B cell (primary cell): ENCODE data around the gene ASXL2. TPM values are rescaled to one million over a fixed set of nuclear protein-coding genes. Genes with fewer than 3 reads are reported as not detected.

Source experiments
- ATAC-seq: fragments of 200-7000 bp; cut with Tn5 transposase; one replicate; pipeline ENCODE4 v1.10.0; 2021; ENCODE audit warnings: low read depth, mild to moderate bottlenecking, moderate number of reproducible peaks, moderate library complexity
- CTCF ChIA-PET: fragments of 350-600 bp; sonication (Branson Sonifier 250); formaldehyde crosslinking; loops from one replicate; lab custom pipeline; 2021; ENCODE audit warnings: antibody characterized with exemption, inconsistent platforms; lab: Charles Lee
- POLR2A ChIA-PET: fragments of 350-600 bp; sonication (Branson Sonifier 250); formaldehyde crosslinking; loops from one replicate; lab custom pipeline; 2021; ENCODE audit warnings: antibody characterized with exemption; lab: Charles Lee
- DNase-seq: peaks from one replicate; pipeline ENCODE4 v3.0.0; 2013
- H2AFZ ChIP-seq: 2 replicates; pipeline ENCODE4 v1.6.1; 2012; ENCODE audit warnings: mild to moderate bottlenecking, low read depth, low read length; ENCODE audit not compliant: insufficient read depth, poor library complexity, severe bottlenecking
- H3K27ac ChIP-seq, 2 donors: 1 replicate in 1 of 2; 2 replicates in 1 of 2; pipeline ENCODE4 v1.5.1; 2012 to 2013; ENCODE audit warnings: low read length in 2 of 2, mild to moderate bottlenecking in 2 of 2, moderate library complexity in 1 of 2
- H3K27me3 ChIP-seq, 4 experiments: fragments of 200-600 bp in 1 of 4; sonication (generic) in 1 of 4; replicated peaks in 1 of 4; 1 replicate in 2 of 4; 2 replicates in 2 of 4; pipeline versions ENCODE4 v1.6.1 to v1.7.0; 2013 to 2016; ENCODE audit warnings: low read length in 3 of 4, mild to moderate bottlenecking in 2 of 4, mixed read lengths in 1 of 4, moderate library complexity in 1 of 4; ENCODE audit not compliant: insufficient read depth in 4 of 4, control insufficient read depth in 3 of 4; ENCODE audit errors: control extremely low read depth in 1 of 4
- H3K36me3 ChIP-seq, 2 experiments: replicated peaks in 1 of 2; 1 replicate in 1 of 2; 2 replicates in 1 of 2; pipeline versions ENCODE4 v1.6.1 to v1.7.1; 2013; ENCODE audit warnings: low read length in 1 of 2; ENCODE audit not compliant: insufficient read depth in 2 of 2, control insufficient read depth in 1 of 2; ENCODE audit errors: control extremely low read depth in 1 of 2, extremely low read depth in 1 of 2
- H3K4me1 ChIP-seq, 2 donors: fragments of 200-600 bp in 1 of 2; sonication (generic) in 1 of 2; 1 replicate in 1 of 2; 2 replicates in 1 of 2; pipeline versions ENCODE4 v1.5.1 to v1.6.1; 2013 to 2017; ENCODE audit warnings: low read length in 2 of 2; ENCODE audit not compliant: control insufficient read depth in 2 of 2, insufficient read depth in 2 of 2
- H3K4me2 ChIP-seq: replicated peaks from 2 replicates; pipeline ENCODE3; 2012; ENCODE audit warnings: mild to moderate bottlenecking, low read depth, low read length; ENCODE audit not compliant: poor library complexity, severe bottlenecking
- H3K4me3 ChIP-seq, 5 experiments: fragments of 200-600 bp in 1 of 5; sonication (generic) in 1 of 5; 1 replicate in 3 of 5; 2 replicates in 2 of 5; pipeline versions ENCODE4 v1.5.1 to v1.7.0; 2011 to 2016; ENCODE audit warnings: low read length in 4 of 5, mild to moderate bottlenecking in 4 of 5, low read depth in 2 of 5, control low read depth in 1 of 5, moderate library complexity in 1 of 5; ENCODE audit not compliant: insufficient read depth in 1 of 5; ENCODE audit errors: control extremely low read depth in 1 of 5, extremely low read depth in 1 of 5
- H3K79me2 ChIP-seq: fragments of 200-600 bp; sonication (generic); one replicate; pipeline ENCODE4 v1.6.0; 2016; ENCODE audit warnings: low read length; ENCODE audit not compliant: control insufficient read depth, insufficient read depth
- H3K9ac ChIP-seq: fragments of 200-600 bp; sonication (generic); 2 replicates; pipeline ENCODE4 v1.6.1; 2017; ENCODE audit warnings: mild to moderate bottlenecking, low read length, moderate library complexity
- H3K9me3 ChIP-seq, 3 donors: one replicate each; pipeline versions ENCODE4 v1.6.1 to v1.7.1; 2013; ENCODE audit warnings: low read length in 2 of 3; ENCODE audit not compliant: control insufficient read depth in 2 of 3, insufficient read depth in 1 of 3; ENCODE audit errors: control extremely low read depth in 1 of 3
- H4K20me1 ChIP-seq: 2 replicates; pipeline ENCODE4 v1.6.0; 2012; ENCODE audit warnings: mild to moderate bottlenecking, low read length; ENCODE audit not compliant: insufficient read depth, control insufficient read depth, poor library complexity, severe bottlenecking
- H3K27ac Mint-ChIP-seq: one replicate; pipeline ENCODE4 v1.8.0; 2021; ENCODE audit warnings: mixed read lengths
- H3K27me3 Mint-ChIP-seq: one replicate; pipeline ENCODE4 v1.8.0; 2021; ENCODE audit warnings: mixed read lengths
- H3K4me1 Mint-ChIP-seq: one replicate; pipeline ENCODE4 v1.8.0; 2021; ENCODE audit warnings: mixed read lengths
- H3K4me3 Mint-ChIP-seq: one replicate; pipeline ENCODE4 v1.8.0; 2021; ENCODE audit warnings: mixed read lengths
- H3K9me3 Mint-ChIP-seq: one replicate; pipeline ENCODE4 v1.8.0; 2022; ENCODE audit warnings: mixed read lengths; ENCODE audit not compliant: insufficient read depth
- EZH2 ChIP-seq: IDR thresholded peaks from 2 replicates; pipeline ENCODE4 v1.6.1; 2012; ENCODE audit warnings: borderline replicate concordance, low read depth, mild to moderate bottlenecking, moderate library complexity, low read length; ENCODE audit not compliant: insufficient read depth, poor library complexity, severe bottlenecking
- WGBS: methylation state at CpG from one replicate; pipeline ENCODE4 v1.1.5; 2013; ENCODE audit warnings: missing lambda C conversion rate; ENCODE audit not compliant: insufficient coverage; 5-methylcytosine and 5-hydroxymethylcytosine counted together
- intact Hi-C: fragments of 100-400 bp; cut with micrococcal nuclease; formaldehyde crosslinking; loops from one replicate; pipeline ENCODE4 v1.10.0; 2022
- polyA plus RNA-seq: library from polyadenylated mRNA; depleted of rRNA; stranded (reverse); fragments of >200 nt; gene quantifications from 2 replicates; pipeline ENCODE4 v1.2.3, GENCODE V29; 2012
- total RNA-seq, 2 donors: library from RNA; stranded (reverse); fragments of 120-200 nt in 1 of 2; gene quantifications; 1 replicate in 1 of 2; 2 replicates in 1 of 2; pipeline versions ENCODE4 v1.2.3 to v1.2.4, GENCODE V29; 2013 to 2022
- TF ChIP-seq, protein P1 (sequence below): fragments of 200-600 bp; IDR thresholded peaks from one replicate; pipeline ENCODE4 v1.8.0; 2022; ENCODE audit warnings: antibody characterized with exemption, mild to moderate bottlenecking

The ASXL2 gene
- total and polyA plus RNA-seq, 2 donors (not counting 1 experiment from before 2014, with no cell fraction given), result 7.6 to 55.0 TPM

DNA sequence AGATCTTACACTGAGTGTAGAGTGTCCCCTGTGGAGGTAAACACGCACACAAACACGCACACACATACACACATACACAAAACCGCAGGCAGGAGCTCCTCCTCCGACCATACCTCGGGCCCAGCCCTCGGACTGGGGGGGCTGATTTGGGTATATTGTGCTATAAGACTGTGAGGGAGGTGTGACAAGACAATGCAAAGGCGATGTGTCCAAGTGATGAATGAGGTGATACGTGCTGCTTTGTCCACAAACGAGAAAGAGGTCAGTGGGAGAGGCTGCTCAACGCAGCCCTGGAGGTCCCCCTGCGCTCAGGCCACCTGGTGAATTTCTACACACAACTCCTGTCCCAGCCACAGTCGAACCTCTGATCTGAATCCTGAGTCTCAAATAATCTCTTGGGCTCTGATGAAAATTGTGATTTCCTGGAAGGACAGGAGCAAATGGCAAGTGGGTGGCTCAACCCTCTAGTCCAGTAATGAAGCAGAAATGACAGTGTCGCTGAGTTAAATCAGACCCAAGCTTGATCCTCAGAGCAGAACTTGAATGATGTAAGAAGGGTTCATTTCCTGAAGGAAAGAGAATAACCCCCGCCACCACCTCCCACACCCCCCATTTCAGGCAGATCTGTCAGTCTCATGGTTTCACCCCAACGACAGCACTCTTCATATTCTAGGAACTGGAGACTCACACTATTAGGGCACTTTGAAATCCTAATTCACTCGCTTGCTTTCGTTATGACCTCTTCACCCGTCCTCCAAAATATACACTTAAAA lies 48.9 kb upstream of the ASXL2 start:
- Mint-ChIP-seq H3K4me3 (no peak overlapping the region), H3K9me3 (no peaks in the 10 kb centered on the region), H3K27me3 (peaks cover 3% of the 10 kb centered on the region), H3K4me1 (no peaks in the 10 kb centered on the region), H3K27ac (no peak overlapping the region)
- intact Hi-C loops, result no loop called here
- Histone ChIP-seq H3K36me3 (no peaks in the 10 kb centered on the region), H3K4me2 (no peak overlapping the region), H3K27ac (no peak overlapping the region), H4K20me1 (no peaks in the 10 kb centered on the region), H3K4me1 (no peaks in the 10 kb centered on the region), H3K9me3 (no peaks in the 10 kb centered on the region), H2AFZ (no peak overlapping the region), H3K4me3 (no peak overlapping the region), H3K79me2 (no peaks in the 10 kb centered on the region), H3K9ac (no peak overlapping the region), H3K27me3 (no peaks in the 10 kb centered on the region)
- ChIA-PET CTCF (no interaction called here), POLR2A (no interaction called here)
- 94% methylated on average over 5 of the region's 18 CpGs for WGBS
- TF ChIP-seq EZH2, result no peak
- TF ChIP-seq, protein P1, sequence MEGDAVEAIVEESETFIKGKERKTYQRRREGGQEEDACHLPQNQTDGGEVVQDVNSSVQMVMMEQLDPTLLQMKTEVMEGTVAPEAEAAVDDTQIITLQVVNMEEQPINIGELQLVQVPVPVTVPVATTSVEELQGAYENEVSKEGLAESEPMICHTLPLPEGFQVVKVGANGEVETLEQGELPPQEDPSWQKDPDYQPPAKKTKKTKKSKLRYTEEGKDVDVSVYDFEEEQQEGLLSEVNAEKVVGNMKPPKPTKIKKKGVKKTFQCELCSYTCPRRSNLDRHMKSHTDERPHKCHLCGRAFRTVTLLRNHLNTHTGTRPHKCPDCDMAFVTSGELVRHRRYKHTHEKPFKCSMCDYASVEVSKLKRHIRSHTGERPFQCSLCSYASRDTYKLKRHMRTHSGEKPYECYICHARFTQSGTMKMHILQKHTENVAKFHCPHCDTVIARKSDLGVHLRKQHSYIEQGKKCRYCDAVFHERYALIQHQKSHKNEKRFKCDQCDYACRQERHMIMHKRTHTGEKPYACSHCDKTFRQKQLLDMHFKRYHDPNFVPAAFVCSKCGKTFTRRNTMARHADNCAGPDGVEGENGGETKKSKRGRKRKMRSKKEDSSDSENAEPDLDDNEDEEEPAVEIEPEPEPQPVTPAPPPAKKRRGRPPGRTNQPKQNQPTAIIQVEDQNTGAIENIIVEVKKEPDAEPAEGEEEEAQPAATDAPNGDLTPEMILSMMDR, result no peak
- DNase-seq (no peak), ATAC-seq (no peak)

DNA sequence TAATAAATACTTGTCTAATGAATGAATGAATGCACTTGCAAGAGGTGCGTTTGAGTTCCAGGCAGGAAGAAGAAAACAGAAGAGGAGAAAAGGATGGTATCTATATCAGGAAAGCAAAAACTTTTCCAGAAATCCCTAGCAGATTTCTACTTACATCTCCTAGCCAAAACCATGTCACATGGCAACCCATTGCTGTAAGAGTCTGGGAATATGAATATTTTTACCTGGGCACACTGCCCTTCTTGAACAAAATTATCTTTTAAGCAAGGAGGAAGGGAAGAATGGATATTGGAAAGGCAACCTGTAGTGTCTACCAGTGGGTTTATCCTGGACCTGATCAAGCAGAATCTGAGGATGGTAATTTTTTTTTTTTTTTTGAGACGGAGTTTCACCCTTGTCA lies 44.2 kb upstream of the ASXL2 start:
- DNase-seq (no peak), ATAC-seq (no peak)
- no peaks in the 10 kb centered on the region for H3K4me1 Mint-ChIP-seq
- no peak overlapping the region for H3K27ac ChIP-seq
- H3K4me3 ChIP-seq, result no peak overlapping the region
- CTCF ChIA-PET, result interaction anchor here (0.6 kb wide), 1 partner anchor 1473 kb away, joined by 3 read pairs; no protein-coding TSS in a partner anchor
- POLR2A ChIA-PET, result no interaction called here
- H3K9me3 ChIP-seq, result no peaks in the 10 kb centered on the region
- no peak overlapping the region for H3K4me3 Mint-ChIP-seq
- no peaks in the 10 kb centered on the region for H3K36me3 ChIP-seq
- H2AFZ ChIP-seq, result no peak overlapping the region
- intact Hi-C loops, result no loop called here
- no peaks in the 10 kb centered on the region for H3K27me3 ChIP-seq
- TF ChIP-seq, protein P1, result no peak
- TF ChIP-seq EZH2, result no peak
- no peaks in the 10 kb centered on the region for H3K4me1 ChIP-seq
- H3K27me3 Mint-ChIP-seq, result peaks cover 3% of the 10 kb centered on the region
- no peaks in the 10 kb centered on the region for H3K79me2 ChIP-seq
- no peak overlapping the region for H3K9ac ChIP-seq
- H3K4me2 ChIP-seq, result no peak overlapping the region
- H3K27ac Mint-ChIP-seq, result no peak overlapping the region
- no CpG with 5 or more reads among the region's 2 CpGs for WGBS
- no peaks in the 10 kb centered on the region for H4K20me1 ChIP-seq
- no peaks in the 10 kb centered on the region for H3K9me3 Mint-ChIP-seq
